Glomerular endothelial cell (primary cell): Measurements from ENCODE around the gene SIRPA. TPM values are rescaled to one million over a fixed set of nuclear protein-coding genes. Genes with fewer than 3 reads are reported as not detected.

ENCODE experiments used
- DNase-seq: peaks from one replicate; pipeline ENCODE4 v3.0.0-alpha.2; 2011; ENCODE audit warnings: low read depth, low spot score; ENCODE audit errors: extremely low read depth
- total RNA-seq: library from RNA; depleted of rRNA; stranded (reverse); fragments of >200 nt; gene quantifications from 2 replicates; pipeline ENCODE4 v1.2.3, GENCODE V29; 2015

Gene SIRPA
- total RNA-seq, 1 donor from 2014 or later, result 35.6 TPM

- DNase-seq, result no peak
Measured at GRCh38 chr20:1868856-1869255, 26.4 kb upstream of the SIRPA start.

DNA sequence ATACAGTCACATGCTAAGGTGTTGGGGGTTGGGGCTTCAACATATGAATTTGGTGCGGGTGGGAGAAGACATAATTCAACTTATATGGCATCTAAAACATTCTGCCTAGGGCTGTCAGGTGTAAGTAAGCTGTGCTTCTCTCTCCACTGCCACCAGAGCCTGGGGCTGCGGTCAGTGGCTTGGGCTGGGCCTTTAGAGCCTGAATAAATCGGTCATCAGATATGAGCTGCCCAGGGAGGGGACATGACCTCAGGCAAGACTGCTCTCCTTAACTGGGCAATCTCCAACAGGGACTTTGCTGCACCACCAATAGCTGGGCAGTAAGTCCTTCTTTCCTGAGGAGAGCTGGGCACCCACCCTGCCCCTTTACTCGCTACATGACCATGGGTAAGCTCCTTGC is 24.9 kb upstream of the SIRPA start:
- DNase-seq, result no peak

DNA sequence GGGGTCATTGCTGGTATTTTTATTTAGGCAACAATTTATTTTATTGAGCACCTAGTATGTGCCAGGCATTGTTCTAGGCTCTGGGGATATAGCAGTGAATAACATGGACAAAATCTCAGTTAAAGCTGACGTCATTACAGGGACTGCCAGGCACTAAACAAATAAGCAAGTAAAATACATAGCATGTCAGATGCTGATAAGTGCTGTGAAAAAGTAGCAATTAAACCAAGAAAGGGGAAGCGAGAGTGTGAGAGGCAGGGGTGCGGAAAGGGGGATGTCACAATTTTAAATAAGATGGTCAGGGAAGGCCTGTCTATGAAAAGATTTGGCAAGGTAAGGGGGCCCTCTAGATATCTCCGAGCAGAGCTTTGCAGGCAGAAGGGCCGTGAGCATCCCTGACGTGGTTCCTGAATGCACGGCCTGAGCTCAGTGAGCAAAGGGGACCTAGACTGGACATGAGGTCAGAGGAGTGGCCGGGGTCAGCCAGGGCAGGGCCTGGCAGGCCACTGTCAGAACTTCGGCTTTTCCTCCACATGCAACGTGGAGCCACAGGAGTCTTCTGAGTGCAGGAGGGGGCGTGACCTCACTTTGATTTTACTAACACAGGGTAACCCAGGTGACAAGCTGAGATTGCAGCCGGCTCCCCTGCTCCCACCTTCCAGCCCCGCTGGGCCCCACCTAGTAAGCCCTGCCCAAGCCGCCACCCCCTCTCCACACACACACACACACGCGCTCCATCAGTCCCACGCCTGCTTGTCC is 24.2 kb upstream of the SIRPA start:
- DNase-seq, result no peak

DNA sequence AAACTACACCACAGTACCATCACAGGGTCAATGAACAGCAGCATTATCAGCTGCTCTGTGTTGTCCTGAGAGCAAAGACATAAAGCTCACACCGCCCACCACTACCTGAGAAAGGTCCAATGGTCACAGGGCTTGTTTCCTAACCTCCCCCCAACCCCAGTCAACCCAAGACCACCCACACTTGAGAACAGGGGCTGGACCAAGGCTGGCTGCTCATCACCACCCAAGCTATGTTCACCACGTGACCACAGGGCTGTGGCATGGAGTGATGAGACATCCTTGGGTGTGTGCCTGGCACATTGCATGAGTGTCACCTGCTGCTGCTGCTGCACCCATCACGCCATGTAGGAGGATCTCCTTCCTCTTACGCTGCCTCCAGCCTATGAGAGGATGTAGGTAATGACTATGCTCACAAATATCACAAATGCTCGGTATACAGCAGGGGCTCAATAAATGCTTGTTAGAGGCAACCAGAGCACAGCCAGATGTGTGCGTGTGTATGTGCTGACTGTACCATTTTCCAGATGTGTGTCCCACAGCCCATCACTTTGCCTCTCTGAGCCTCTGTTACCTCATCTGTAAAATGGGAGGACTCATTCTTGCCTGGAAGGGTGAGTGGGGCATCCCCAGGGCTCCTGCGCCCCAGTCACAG is 23.3 kb upstream of the SIRPA start:
- no peak for DNase-seq

GRCh38 chr20:1872459-1873097 is 22.6 kb upstream of the SIRPA start:
- DNase-seq, result no peak

DNA sequence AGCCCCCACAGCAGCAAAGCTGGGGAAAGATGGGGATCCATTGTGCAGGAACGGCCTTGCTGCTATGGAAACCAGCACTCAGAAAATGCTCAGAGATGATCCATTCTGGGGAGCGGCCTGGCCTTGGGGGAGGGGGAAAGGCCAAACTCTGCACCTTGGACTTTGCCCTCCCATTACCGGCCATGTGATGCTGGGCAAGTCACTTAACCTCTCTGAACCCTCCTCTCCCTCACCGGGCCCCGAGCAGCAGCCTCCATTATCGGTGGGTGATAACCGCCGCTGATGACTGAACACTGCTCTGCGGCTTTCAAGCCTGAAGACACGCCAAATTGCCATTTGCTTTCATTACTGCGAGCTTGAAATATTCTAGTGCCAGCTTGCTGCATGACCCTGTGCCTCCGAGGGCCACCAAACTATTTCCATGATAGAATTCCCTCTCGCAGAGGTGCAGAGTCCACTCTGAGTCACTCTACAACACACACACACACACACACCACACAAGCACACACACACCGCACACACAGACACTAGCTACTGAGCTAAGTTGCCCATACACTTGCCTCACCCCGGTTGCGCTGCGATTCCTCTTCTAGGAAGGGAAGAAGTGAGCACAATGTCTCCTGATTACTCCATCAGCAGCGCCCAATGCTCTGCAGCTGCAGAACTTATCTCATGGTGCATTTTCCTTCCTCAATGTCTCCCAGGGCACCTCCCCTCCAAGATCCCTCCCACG is 20.6 kb upstream of the SIRPA start:
- no peak for DNase-seq

DNA sequence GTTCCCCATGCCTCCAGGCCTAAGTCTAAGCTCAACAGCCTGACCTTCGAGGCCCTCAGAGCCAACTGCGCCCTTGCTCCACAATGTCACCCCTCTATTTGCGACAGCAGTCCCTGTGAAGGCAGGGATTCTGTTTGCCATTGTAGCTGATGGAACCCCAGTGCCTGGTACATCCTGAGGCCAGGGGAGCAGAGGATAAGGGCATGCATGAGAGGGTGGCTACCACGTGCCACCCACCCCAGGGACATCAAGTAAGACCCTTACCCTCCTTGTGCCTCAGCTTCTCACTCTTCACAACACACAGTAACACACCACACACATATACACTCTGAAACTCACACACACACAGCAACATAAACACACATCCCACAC is 20.0 kb upstream of the SIRPA start:
- no peak for DNase-seq

DNA sequence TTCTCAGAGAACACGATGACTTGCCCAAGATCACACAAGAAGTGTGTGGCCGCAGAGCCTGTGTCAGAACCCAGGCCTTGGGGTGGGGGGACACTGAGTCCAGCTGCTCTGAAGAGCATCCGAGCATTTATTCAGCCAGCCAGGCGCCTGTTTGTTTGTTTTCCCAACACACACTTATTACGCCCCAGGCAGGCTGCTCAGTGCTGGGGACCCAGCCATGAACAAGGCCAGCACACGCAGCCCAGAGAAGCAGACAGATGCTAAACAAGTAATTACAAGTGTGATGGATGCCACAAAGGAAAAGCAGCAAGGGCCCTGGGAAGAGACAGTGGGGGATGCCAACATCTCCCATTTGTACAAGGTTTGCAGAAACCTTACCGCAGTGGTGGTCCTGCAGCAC is 19.4 kb upstream of the SIRPA start:
- no peak for DNase-seq

DNA sequence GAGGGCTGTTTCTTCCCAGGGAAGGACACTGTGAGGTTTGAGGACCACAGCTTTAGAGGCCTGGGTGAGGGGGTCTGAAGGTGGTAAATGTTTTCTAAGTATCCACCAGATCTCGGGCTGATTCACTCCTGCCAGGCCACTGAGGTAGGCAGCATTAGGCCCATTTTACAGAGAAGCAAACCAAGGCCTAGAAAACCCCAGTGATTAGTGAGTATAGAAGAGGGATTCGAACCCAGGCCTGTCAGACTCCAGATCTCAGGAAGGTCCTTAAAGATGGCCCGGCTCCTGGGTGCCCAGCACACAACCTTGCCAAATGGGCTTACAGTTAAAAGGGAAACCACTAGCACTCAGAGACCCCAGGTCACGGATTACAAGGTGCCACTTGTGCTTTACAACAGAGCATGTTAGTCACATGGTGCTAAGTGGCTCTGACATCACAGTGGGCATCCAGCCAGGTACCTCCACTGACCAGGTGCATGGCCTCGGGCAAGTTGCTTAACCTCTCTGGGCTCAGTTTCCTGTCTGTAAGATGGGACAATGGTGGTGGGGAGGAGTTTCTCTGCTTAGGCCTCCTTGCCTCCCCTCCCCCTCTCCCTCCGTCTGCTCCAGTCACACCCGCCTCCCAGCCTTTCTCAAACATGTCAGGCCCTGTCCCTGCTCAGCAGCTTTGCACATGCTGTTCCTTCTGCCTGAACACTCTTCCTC is 18.8 kb upstream of the SIRPA start:
- no peak for DNase-seq

DNA sequence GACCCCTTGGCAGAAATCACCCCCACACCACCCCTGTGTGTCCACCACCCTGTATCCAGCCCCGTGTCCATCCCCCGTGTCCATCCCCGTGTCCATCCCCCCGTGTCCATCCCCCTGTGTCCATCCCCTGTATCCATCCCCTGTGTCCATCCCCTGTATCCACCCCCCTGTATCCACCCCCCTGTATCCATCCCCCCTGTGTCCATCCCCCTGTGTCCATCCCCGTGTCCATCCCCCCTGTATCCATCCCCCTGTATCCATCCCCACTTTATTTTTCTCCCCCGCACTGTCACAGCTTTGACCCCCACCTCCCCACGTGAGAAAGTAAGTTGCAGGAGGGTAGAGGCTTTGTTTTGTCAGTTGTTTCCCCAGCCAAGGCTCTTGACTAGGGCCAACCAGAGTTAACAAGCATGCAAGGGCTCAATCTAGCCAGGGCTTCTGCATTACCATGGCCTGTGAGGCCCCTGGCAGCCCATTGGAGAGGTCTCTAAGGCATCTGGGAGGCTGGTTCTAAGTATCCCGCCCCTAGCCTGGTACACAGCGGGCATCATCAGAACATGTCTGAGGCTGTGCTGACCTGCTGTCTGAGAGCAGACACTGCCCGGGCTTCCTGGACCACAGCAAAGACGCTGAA is 18.1 kb upstream of the SIRPA start:
- DNase-seq, result no peak

- DNase-seq, result no peak
Measured at GRCh38 chr20:1877609-1878200, 17.5 kb upstream of the SIRPA start.

DNA sequence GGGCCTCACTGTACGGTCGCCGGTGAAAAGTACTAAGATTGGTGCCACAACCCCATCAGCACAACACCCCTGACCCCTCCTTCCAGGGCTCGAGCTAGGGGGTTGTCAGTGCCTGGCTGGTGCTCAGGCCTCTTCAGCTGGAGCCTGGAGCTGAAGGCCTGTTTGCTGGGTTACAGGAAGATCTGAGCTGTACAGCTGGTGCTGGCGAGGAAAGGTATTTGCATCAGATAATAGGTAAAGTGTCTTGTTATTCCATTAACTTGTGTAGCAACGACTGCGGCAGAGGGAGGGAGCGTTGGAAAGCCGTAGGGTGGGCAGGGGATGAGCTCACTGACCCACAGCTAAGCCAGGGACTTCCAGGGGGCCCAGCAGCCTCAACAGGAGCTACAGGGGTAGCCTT is 15.8 kb upstream of the SIRPA start:
- no peak for DNase-seq

DNA sequence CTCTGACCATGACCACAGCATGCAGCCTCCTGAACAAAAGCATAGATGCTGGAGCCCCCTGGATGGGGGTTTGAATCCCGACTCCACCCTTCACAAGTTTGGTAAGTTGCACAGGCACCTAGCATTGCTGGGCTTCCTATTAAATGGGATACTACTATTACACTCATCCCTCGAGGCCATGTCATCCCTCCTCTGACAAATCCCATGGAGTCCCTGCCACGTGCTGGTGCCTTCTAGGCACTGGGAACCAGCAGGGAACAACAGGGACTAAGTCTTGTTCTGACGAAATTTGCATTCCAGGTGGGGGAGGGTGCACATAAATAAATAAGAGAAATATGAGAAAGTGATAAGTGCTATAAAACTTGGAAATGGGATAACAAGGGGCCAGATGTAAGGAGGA is 15.3 kb upstream of the SIRPA start:
- DNase-seq, result no peak

DNA sequence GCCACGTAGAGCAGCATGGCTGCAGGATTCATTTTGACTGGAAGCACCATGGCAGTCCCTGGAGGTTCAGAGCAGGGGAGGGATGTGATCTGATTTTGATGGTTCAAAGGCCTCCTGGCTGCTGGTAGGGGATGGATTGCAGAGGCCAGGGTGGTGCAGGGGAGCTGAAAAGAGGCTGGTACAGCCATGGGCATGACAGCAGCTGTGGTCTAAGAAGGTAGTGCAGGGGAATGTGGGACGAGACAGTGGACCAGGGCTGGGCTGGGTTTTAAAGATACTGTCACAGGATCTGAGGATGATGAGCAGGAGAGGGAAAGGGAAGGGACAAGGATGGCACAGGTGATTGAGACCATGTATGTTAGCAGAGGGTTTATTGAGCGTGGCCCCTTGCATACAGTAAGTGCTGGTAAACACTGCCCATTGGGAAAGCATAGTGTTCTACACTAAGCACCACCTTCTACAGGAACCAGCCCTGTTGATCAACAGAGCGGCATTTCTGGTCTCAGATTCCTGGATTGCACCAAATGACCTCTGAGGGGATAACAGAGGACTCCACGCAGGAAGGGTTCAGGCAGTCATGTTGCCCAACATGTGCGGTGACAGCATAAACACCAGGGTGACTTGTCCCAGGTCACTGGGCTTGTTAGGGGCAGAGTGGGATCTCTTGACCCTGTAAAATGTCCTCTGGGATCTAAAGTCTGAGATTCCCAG is 14.5 kb upstream of the SIRPA start:
- DNase-seq, result no peak

DNA sequence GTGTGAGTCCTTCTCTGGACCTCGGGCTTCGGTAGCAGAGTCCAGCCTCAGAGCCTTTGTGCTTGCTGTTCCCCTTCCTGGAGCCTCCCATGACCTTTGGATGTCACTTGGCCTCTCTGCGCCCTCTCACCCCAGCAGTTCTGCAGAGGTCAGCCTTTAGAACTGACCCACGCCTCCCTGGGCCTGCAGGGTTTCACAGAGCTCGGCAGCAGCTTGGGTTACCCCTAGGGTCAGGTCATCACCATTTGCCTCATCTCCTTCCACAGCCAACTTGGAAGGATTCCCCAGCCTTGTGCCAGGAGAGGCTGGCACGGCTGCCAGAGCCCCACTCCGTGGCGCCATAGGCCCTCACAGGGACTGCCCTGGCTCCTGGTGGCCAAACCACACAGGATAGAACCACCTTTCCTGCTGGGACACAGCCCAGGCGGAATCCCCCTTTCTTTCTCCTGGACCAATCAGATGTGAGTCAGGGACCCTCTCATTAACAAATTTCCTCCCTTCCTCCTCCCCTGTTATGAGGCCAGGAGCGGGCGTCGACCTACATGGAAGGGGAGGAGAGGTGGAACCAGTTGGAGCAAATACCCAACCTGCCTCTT is 13.9 kb upstream of the SIRPA start:
- DNase-seq, result no peak

- no peak for DNase-seq
Measured at GRCh38 chr20:1882026-1882425, 13.2 kb upstream of the SIRPA start.

DNA sequence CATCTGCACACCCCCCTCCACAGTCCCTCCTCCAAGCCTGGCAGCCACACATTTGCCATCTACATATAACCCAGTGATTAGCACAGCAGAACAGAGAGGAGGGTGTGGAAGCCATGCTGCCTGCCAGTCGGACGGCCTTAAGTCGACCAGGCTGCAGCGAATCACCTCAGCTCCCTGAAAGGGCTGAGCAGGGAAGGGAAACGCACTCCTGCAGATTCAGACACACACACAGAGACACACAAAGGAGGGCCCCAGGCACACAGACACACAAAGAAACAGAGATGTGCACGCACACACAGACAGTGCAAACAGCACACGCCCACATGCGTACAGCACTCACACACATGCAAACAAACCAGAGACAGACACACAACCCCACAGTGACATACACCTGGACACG is 11.2 kb upstream of the SIRPA start:
- DNase-seq, result no peak

- no peak for DNase-seq
Measured at GRCh38 chr20:1885254-1885653, 10.0 kb upstream of the SIRPA start.
